ENCODE measurements around the gene MYO1D.
A peak's percentile ranks its signal among the peaks of the same experiment; 100 is the strongest.
"Not testable (repeated sequence)": the region's sequence is repeated elsewhere in the genome, so short reads cannot be mapped to it uniquely, and the experiment has no call there.

Gene MYO1D

DNA sequence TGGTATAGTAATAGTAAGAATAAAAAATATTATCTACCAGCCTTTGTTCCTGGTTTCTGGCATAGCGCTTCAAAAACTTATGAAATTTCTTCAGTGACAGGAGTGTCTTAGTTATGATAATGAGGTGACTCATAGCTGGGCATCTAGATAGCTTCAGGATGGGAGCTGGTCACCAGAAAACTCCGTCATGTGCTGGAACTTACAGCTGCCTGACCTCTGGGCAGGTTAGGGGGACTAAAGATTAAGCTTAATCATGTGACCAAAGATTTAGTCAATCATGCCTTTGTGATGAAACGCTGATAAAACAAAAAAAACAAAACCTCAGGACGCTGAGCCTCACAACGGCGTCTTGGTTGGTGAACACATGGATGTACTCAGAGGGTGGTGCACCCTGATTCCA lies 154.2 kb downstream of the MYO1D start:
- no peak for DNase-seq

DNA sequence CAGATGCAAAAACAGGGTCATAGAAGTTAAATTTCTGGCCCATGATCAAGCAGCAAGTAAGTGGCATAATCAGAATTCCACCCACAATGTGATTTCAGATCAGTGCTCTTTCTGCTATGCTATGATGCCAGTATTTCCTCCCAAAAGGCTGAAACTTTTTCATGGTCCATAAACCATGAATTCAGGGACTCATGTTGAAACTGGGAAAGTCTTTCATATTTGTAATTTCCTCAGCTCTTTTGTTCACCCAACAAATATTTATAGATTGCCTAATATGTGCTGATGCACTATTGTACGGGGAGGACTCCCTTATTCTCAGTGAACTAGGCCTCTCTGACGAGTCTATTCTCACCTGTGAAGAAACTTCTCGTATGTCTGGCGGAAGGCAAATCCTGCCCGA lies 156.3 kb downstream of the MYO1D start:
- no peak for DNase-seq

DNA sequence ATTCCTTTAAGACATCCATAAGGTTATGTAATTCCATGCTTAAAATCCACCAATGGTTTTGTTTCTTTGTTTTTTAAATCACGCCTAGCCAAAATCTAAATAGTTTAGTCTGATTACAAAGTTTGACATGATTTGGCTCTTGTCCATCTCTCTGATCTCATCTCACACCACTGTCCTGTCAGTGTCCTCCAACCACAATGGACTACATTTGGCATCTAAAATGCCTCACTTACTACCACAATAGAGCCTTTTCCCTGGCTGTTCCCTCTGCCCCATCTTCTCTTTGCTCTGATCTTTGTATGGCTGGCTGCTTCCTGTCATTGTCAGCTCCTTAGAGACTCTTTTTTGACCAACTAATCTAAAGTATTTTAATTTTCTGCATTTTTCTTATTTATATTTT lies 157.2 kb downstream of the MYO1D start:
- no peak for DNase-seq

DNA sequence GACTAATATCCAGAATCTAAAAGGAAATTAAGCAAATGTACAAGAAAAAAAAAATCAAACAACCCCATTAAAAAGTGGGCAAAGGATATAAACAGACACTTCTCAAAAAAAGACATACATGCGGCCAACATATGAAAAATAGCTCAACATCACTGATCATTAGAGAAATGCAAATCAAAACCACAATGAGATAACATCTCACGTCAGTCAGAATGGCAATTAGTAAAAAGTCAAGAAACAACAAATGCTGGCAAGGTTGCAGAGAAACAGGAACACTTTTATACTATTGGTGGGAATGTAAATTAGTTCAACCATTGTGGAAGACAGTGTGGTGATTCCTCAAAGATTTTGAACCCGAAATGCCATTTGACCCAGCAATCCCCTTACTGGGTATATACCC lies 162.0 kb downstream of the MYO1D start:
- not testable (repeated sequence) for DNase-seq

DNA sequence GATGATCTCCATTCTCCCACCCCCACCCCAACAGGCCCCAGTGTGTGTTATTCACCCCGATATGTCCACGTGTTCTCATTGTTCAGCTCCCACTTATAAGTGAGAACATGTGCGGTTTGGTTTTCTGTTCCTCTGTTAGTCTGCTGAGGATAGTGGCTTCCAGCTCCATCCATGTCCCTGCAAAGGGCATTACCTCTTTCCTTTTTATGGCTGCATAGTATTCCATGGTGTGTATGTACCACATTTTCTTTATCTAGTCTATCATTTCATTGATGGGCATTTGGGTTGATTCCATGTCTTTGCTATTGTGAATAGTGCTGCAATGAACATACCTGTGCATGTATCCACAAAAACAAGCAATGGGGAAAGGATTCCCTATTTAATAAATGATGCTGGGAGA lies 162.7 kb downstream of the MYO1D start:
- not testable (repeated sequence) for DNase-seq

DNA sequence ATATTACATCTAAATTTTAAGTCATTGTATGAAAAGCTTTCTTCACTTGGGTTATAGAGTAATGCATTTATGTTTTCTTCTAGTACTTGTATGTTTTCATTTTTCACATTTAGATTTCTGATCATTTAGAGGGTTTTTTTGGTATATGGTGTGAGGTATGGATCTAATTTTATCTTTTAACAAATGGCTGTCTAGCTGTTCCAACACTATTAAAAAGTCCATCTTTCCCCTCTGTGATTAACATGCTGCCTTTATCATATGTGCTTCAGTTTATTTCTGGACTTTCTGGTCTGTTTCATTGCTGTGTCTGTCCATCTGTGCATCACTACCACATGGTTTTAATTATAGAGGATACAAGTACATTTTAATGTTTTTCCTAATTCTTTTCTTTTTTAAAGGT lies 163.8 kb downstream of the MYO1D start:
- no peak for DNase-seq

DNA sequence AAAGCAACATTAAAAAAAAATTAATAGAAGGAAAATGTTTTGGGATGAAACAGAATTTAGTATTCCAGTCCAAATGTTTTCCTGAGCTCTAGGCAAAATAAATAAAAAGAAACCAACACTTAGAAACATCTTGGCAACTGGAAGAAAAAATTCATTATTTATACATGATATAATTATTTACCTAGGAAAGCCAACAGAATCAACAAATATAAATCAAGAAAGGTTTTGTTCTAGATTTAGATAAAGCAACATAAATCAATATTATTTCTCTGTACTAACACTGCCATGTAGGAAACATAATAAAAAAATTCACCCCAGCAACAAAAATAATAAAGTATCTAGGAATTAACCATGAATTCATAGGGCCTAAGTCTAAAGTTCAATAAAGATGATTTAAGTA lies 167.4 kb downstream of the MYO1D start:
- DNase-seq: no peak

DNA sequence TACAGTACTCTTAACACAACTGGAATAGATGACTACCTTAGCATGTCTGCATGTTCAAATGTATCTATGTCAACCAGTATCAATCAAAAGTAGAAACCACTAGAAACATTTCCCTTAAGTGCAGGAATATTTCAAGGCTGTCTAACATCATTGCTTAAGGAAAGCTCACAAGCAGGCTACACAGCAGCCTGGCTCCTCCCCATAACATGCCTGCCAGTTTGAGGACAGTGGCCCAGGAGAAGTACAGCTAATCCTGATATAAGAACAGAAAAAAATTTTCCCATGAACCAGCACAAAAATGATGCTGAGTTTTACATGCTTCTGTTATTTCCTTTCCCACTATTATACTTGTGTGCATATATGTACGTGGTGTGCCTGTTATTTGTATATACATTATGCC lies 175.1 kb downstream of the MYO1D start:
- DNase-seq: no peak

DNA sequence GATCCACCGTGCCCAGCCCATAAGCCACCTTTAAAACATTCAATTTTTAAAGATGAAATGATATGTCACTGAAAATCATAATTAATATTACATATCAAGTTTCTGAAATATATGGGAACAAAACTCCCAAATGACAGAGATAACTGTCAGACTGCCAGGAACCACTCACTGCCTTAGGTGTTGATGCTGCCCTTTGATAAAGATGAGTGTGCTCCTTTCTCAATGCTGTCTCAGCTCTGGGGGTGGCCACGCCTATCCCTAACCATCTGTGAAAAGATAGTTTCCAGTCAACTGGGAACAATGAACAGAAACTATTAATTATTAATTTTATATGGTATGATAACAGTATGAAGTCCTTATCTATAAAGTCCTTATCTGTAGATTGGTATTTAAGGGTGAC lies 177.7 kb downstream of the MYO1D start:
- no peak for DNase-seq

DNA sequence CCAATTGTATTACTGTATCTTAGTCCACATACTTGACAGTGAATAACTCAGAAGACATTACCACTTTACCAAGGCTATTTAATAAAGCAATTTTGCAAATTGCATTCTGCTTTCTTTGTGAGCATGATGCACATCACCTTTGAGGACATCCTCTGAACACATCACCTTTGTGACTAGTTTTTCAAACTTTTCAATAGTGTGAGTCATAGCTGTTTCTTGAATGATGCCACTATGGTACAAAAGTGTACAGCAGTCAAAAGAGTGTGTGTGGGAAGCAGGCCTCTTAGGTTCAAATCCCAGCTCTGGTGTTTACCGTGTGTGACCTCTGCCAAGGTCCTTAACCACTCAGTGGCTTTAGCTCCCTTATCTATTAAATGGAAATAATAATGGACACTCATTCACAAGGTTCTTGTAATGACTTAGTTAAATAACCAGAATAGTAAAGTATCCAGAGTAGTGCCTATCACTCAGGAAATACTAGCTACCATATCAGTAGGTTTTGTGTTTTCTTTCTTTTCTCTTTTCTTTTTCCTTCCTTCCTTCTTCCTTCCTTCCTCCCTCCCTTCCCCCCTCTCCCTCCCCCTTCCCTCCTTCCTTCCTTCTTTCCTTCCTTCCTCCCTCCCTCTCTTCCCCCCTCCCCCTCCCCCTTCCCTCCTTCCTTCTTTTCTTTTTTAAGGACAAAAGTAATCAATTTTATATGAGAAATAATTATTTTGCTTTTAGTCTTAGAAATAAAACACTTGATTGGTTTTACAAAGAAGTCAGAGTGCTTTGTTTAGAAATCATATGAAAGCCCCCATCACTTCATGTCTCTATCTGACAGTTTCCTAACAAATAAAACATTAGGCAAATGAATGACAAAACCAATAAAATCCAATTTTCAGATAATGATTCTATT lies 178.9 kb downstream of the MYO1D start:
- no peak for DNase-seq

DNA sequence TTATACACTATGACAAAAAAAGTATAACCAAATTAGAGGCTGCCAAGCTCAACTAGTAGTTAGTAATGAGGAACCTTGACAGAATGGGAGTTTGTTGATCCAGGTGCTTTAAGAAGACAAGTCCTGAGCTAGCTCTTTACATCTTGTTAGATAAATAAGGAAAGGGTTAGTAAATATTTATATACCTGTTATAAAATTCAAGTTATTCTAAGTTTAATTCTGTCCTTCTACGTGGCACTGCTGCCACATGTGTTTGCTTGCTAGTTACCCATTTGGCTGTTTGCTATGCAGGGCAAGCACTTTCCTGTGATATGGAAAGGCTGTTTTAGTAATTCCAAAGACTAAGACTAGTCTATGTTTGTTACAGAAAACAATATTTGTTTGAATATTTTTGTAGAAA lies 180.5 kb downstream of the MYO1D start:
- no peak for DNase-seq

DNA sequence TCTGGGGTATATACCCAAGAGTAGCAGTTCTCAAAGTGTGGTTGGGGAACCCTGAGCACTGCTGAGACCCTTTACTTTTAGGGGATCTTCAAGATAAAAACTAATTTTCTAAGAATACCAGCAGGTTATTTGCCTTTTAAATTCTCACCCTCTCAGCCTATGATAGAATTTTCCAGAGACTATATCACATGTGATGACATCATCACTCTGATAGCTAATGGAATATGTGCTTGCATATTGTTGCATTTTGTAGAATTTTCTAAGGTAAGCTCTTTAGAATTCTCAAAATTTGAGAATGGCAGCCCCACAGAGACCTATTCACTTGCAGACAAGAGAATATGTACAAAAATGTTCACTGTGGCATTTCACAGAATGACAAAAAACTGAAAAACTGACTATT lies 181.1 kb downstream of the MYO1D start:
- DNase-seq: no peak

DNA sequence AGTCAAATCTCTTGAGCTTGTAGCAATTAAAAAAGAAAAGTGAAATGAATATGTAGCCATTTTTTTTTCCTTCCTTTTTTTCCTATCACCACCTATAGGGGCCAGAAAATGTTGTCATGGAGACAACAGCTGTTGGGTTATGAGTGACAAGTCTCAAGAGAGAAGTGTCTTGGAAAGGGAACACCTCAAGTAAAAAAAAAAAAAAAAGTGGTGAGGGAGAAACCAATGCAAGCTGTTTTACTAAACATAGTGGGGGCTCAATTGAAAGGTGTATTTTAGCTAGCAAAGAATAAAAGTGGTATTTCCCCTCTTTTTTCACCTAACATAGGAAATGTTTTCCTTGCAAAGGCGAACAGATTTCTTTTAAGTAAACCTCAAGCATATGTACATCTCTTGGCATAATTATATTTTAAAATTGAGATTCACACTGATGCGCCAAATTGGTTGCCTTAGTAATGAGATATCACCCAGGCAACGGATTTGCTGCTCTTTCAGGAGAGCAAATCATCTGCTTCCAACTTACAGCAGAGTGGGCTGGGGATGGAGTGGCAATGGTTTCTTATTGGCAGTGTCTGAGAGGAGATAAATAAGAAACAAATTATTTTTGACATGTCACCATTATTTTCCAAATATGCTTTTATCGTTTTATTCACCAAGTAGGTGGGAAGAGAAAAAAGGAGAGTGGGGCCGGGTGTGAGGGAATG lies 183.6 kb downstream of the MYO1D start:
- DNase-seq: no peak

DNA sequence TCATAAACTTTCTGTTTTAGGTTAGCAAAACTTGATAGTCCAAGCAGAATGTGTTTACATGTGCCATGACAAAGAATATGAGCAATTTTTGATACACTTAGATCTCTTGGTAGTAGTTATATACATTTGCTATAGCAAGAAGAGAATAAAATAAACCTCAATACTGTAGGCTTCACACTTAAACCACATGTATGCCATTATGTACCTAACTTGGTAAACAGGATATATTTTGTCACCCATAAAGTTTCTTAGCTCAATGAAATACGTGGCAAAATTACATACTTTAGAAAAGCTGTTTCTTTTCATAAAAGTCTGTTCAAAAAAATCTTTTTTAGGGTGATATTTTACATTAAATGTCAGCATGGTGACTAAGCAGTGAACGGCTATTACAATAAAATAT lies 184.7 kb downstream of the MYO1D start:
- DNase-seq: no peak

DNA sequence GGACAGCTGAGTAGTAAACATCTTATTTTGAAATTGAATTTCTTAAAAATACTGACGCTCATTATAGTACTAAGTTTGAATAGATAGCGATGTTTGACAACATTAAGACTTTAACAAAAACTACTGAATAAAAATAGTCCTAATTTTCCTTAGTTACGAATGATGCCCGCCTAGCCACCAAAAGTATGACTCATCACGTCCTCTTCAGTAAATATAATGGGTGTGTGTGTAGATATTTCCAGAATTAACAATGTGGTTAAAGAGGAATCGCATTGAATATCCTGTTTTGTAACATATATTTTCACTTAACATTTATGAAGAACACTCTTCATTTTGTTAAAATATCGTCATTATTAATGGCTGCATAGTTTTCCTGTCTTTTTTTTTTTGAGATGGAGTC lies 187.6 kb downstream of the MYO1D start:
- DNase-seq: no peak

DNA sequence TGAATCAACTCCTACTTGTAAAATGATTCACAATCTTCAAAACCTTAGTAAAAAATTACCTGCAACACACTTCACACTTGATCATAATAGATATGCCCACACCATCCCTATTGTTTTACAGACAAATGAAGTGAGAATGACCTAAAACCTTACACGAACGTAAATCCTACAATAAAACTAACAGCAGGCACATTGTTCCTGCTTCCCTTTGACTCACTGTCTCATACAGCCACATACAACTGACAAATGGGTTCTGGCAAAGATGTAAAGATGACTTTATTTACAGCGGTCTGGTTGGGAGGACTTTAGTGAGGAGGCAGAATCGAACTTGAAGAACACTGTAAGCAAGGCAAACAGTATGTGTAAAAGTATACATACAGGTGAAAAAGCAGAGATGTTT lies 188.7 kb downstream of the MYO1D start:
- DNase-seq: no peak

DNA sequence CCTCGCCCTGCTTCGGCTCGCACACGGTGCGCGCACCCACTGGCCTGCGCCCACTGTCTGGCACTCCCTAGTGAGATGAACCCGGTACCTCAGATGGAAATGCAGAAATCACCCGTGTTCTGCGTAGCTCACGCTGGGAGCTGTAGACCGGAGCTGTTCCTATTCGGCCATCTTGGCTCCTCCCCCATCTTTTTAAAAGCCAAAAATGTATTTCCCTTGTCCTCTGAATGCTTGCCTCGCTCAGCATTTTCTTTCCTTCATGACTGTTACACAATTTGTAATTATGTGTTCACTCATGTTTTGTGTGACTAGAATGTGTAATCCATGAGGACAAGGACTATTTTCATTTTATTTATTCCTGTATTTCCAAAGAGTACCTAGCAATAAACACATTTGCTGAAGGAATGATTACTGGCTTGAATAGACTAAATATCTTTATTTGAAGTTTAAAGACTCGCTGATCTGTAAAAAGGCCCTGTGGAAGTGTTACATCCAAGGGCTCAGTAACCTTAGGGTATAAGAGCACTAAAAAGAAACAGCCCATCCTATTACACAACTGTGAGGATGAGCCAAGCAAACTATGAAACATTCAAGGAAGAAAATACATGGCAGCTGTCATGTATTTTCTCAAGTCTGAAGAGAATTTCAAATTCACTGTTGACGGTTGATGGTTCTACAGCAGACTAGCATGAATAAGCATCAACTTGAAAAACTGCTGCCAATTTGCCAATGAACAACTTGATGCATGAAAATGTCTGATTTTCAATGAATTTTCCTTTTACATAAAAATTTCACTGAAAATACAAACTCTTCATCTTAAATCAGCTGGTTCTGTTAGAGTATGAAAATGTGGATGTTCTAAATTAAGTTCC lies 192.6 kb downstream of the MYO1D start:
- no peak for DNase-seq

DNA sequence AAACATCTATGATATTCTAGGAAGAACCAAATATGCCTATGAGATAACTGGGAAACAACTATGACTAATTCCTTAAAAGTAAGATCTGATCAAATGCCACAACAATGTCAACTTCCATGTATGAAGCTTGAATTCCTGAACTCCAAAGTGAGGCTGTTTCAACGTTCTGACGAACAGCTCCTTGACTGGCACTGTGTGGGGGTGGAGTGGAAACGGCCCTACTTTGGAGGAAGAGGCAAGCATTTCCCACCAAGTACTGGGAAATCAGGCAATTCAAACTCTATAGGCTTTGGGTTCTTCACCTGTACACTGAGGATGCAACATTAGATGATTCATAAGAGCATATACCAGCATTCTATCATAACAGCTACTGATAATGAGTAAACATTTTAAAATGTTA lies 203.0 kb downstream of the MYO1D start:
- DNase-seq: no peak

DNA sequence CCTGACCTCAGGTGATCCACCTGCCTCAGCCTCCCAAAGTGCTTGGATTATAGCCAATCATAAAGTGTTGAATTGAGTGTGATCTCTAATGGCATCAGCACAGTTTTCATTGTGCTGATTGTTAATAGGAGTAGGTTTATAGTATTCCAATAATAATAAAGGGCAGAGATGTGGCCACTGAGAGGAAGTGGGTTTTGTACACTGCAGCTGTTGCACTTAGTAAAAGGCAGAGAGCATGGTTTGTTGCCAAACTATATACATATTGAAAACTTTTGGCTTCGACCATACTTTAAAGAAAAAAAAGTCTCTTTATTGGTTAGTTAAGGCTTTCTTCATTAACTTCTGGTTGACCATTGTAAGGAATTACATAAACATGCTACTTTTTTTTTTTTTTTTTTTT lies 204.2 kb downstream of the MYO1D start:
- no peak for DNase-seq

DNA sequence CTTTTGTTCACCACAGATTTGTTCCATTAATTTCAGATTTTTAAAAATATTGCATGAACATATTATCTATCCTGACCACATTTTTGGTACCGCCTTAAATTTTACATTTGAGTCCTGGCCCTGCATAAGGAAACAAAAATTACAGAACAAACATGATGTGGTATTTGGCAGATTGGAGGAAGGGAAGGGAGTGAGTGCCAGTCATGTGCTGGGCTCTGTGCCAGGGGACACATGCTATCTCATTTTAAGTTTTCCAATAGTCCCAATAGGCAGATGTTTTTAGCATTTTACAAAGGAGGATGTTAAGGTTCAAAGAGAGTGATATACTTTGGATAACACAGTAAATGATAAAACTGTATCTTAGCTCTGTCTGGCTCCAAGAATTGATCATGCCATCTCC lies 205.0 kb downstream of the MYO1D start:
- DNase-seq: no peak

DNA sequence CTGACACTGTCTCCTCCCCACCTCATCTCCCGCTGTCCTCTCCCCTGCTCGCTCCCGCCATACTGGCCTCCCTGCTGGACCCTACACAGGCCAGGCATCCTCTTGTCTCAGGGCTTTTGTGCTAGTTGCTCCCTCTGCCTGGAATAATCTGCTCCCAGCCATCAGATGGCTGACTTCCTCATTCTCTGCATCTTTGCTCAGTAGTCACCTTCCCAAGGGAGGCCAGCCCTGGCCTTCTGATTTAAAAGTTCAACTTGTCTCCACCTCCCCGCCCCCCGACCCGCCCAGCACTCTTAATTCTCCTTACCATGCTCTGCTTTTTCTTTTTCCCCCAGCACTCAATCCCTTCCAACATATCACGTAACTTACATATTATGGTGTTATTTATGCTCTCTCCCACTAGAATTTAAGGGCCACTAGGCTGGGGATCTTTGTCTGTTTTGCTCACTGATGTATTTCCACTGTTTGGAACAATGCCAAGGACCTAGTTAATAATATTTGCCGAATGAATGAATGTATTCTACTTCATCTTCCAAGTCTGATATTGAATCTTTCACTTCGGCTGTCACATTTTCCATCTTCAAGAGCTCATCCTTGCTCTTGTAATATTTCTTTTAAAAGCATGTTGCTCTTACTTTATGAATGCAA lies 211.9 kb downstream of the MYO1D start:
- DNase-seq: no peak

DNA sequence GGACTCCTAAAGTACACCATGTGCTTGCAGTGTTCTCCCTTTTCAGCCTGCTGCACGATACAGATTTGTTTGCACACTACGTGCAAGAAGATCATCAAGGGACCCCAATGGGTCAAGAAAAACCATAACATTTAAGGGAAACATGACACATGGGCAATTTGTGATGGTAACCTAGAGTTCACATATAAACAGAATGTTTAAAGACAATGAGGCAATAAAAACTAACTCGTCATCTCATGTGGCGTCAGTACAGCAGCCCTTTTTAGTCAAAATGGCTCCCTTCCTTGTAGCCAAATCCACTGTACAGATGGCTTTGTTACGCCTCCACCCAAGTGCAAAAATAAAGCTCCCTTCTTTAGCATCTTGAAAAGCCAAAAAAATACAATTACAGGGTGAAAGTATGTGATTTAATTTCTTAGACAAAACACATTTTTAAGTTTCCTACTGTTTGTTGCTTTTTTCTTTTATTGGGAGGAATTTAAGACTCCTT lies 216.4 kb downstream of the MYO1D start:
- DNase-seq: no peak

DNA sequence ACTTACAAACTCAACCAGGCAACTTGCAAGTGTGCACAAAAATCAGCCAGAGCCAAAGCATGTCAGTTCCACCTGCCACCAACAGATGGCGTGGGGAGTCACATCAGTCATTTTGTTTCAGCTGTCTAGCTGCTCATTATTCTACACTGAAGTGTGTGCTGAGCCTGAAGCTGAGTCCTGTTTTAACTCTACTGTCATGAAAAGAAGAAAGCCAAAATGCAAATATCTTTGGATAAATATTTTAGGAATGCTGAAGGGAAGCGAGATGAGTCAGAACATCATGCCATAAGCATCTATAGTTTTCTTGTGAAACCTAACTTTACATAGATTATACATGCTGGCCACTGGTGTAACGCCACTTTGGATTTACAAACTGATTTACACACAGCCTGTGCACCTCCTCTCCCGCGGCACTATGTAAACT lies 217.5 kb downstream of the MYO1D start:
- DNase-seq: peak; percentile 6

All from DMS 273 treated with DMSO at 0.1 percent for 48 hours (cell line).